B cell (primary cell): Measurements from ENCODE around the gene TNFRSF17. TPM values are rescaled to one million over a fixed set of nuclear protein-coding genes. Genes with fewer than 3 reads are reported as not detected.
A peak's percentile ranks its signal among the peaks of the same experiment; 100 is the strongest.

Experiments
- ATAC-seq: fragments of 200-7000 bp; cut with Tn5 transposase; one replicate; pipeline ENCODE4 v1.10.0; 2021; ENCODE audit warnings: low read depth, mild to moderate bottlenecking, moderate number of reproducible peaks, moderate library complexity
- CTCF ChIA-PET: fragments of 350-600 bp; sonication (Branson Sonifier 250); formaldehyde crosslinking; loops from one replicate; lab custom pipeline; 2021; ENCODE audit warnings: antibody characterized with exemption, inconsistent platforms; lab: Charles Lee
- POLR2A ChIA-PET: fragments of 350-600 bp; sonication (Branson Sonifier 250); formaldehyde crosslinking; loops from one replicate; lab custom pipeline; 2021; ENCODE audit warnings: antibody characterized with exemption; lab: Charles Lee
- DNase-seq: peaks from one replicate; pipeline ENCODE4 v3.0.0; 2013
- H2AFZ ChIP-seq: 2 replicates; pipeline ENCODE4 v1.6.1; 2012; ENCODE audit warnings: mild to moderate bottlenecking, low read depth, low read length; ENCODE audit not compliant: insufficient read depth, poor library complexity, severe bottlenecking
- H3K27ac ChIP-seq, 2 donors: 1 replicate in 1 of 2; 2 replicates in 1 of 2; pipeline ENCODE4 v1.5.1; 2012 to 2013; ENCODE audit warnings: low read length in 2 of 2, mild to moderate bottlenecking in 2 of 2, moderate library complexity in 1 of 2
- H3K27me3 ChIP-seq, 4 experiments: fragments of 200-600 bp in 1 of 4; sonication (generic) in 1 of 4; replicated peaks in 1 of 4; 1 replicate in 2 of 4; 2 replicates in 2 of 4; pipeline versions ENCODE4 v1.6.1 to v1.7.0; 2013 to 2016; ENCODE audit warnings: low read length in 3 of 4, mild to moderate bottlenecking in 2 of 4, mixed read lengths in 1 of 4, moderate library complexity in 1 of 4; ENCODE audit not compliant: insufficient read depth in 4 of 4, control insufficient read depth in 3 of 4; ENCODE audit errors: control extremely low read depth in 1 of 4
- H3K36me3 ChIP-seq, 2 experiments: replicated peaks in 1 of 2; 1 replicate in 1 of 2; 2 replicates in 1 of 2; pipeline versions ENCODE4 v1.6.1 to v1.7.1; 2013; ENCODE audit warnings: low read length in 1 of 2; ENCODE audit not compliant: insufficient read depth in 2 of 2, control insufficient read depth in 1 of 2; ENCODE audit errors: control extremely low read depth in 1 of 2, extremely low read depth in 1 of 2
- H3K4me1 ChIP-seq, 2 donors: fragments of 200-600 bp in 1 of 2; sonication (generic) in 1 of 2; 1 replicate in 1 of 2; 2 replicates in 1 of 2; pipeline versions ENCODE4 v1.5.1 to v1.6.1; 2013 to 2017; ENCODE audit warnings: low read length in 2 of 2; ENCODE audit not compliant: control insufficient read depth in 2 of 2, insufficient read depth in 2 of 2
- H3K4me2 ChIP-seq: replicated peaks from 2 replicates; pipeline ENCODE3; 2012; ENCODE audit warnings: mild to moderate bottlenecking, low read depth, low read length; ENCODE audit not compliant: poor library complexity, severe bottlenecking
- H3K4me3 ChIP-seq, 5 experiments: fragments of 200-600 bp in 1 of 5; sonication (generic) in 1 of 5; 1 replicate in 3 of 5; 2 replicates in 2 of 5; pipeline versions ENCODE4 v1.5.1 to v1.7.0; 2011 to 2016; ENCODE audit warnings: low read length in 4 of 5, mild to moderate bottlenecking in 4 of 5, low read depth in 2 of 5, control low read depth in 1 of 5, moderate library complexity in 1 of 5; ENCODE audit not compliant: insufficient read depth in 1 of 5; ENCODE audit errors: control extremely low read depth in 1 of 5, extremely low read depth in 1 of 5
- H3K79me2 ChIP-seq: fragments of 200-600 bp; sonication (generic); one replicate; pipeline ENCODE4 v1.6.0; 2016; ENCODE audit warnings: low read length; ENCODE audit not compliant: control insufficient read depth, insufficient read depth
- H3K9ac ChIP-seq: fragments of 200-600 bp; sonication (generic); 2 replicates; pipeline ENCODE4 v1.6.1; 2017; ENCODE audit warnings: mild to moderate bottlenecking, low read length, moderate library complexity
- H3K9me3 ChIP-seq, 3 donors: one replicate each; pipeline versions ENCODE4 v1.6.1 to v1.7.1; 2013; ENCODE audit warnings: low read length in 2 of 3; ENCODE audit not compliant: control insufficient read depth in 2 of 3, insufficient read depth in 1 of 3; ENCODE audit errors: control extremely low read depth in 1 of 3
- H4K20me1 ChIP-seq: 2 replicates; pipeline ENCODE4 v1.6.0; 2012; ENCODE audit warnings: mild to moderate bottlenecking, low read length; ENCODE audit not compliant: insufficient read depth, control insufficient read depth, poor library complexity, severe bottlenecking
- H3K27ac Mint-ChIP-seq: one replicate; pipeline ENCODE4 v1.8.0; 2021; ENCODE audit warnings: mixed read lengths
- H3K27me3 Mint-ChIP-seq: one replicate; pipeline ENCODE4 v1.8.0; 2021; ENCODE audit warnings: mixed read lengths
- H3K4me1 Mint-ChIP-seq: one replicate; pipeline ENCODE4 v1.8.0; 2021; ENCODE audit warnings: mixed read lengths
- H3K4me3 Mint-ChIP-seq: one replicate; pipeline ENCODE4 v1.8.0; 2021; ENCODE audit warnings: mixed read lengths
- H3K9me3 Mint-ChIP-seq: one replicate; pipeline ENCODE4 v1.8.0; 2022; ENCODE audit warnings: mixed read lengths; ENCODE audit not compliant: insufficient read depth
- CTCF ChIP-seq: fragments of 200-600 bp; IDR thresholded peaks from one replicate; pipeline ENCODE4 v1.8.0; 2022; ENCODE audit warnings: antibody characterized with exemption, mild to moderate bottlenecking
- EZH2 ChIP-seq: IDR thresholded peaks from 2 replicates; pipeline ENCODE4 v1.6.1; 2012; ENCODE audit warnings: borderline replicate concordance, low read depth, mild to moderate bottlenecking, moderate library complexity, low read length; ENCODE audit not compliant: insufficient read depth, poor library complexity, severe bottlenecking
- WGBS: methylation state at CpG from one replicate; pipeline ENCODE4 v1.1.5; 2013; ENCODE audit warnings: missing lambda C conversion rate; ENCODE audit not compliant: insufficient coverage; 5-methylcytosine and 5-hydroxymethylcytosine counted together
- intact Hi-C: fragments of 100-400 bp; cut with micrococcal nuclease; formaldehyde crosslinking; loops from one replicate; pipeline ENCODE4 v1.10.0; 2022
- polyA plus RNA-seq: library from polyadenylated mRNA; depleted of rRNA; stranded (reverse); fragments of >200 nt; gene quantifications from 2 replicates; pipeline ENCODE4 v1.2.3, GENCODE V29; 2012
- total RNA-seq, 2 donors: library from RNA; stranded (reverse); fragments of 120-200 nt in 1 of 2; gene quantifications; 1 replicate in 1 of 2; 2 replicates in 1 of 2; pipeline versions ENCODE4 v1.2.3 to v1.2.4, GENCODE V29; 2013 to 2022

TNFRSF17 gene
- total and polyA plus RNA-seq, 2 donors (not counting 1 experiment from before 2014, with no cell fraction given) = 4.6 to 16.4 TPM

- Histone ChIP-seq H3K36me3 (peaks cover 4 to 67% of the 10 kb centered on the region in 2 experiments), H4K20me1 (peaks cover 35% of the 10 kb centered on the region), H3K9me3 (no peaks in the 10 kb centered on the region), H3K79me2 (peaks cover 66% of the 10 kb centered on the region), H3K27me3 (no peaks in the 10 kb centered on the region), H3K4me3 (no peak overlapping the region), H3K27ac (peak overlapping the region; percentile 7 to 35), H2AFZ (no peak overlapping the region), H3K9ac (no peak overlapping the region), H3K4me2 (no peak overlapping the region), H3K4me1 (peaks cover 12 to 15% of the 10 kb centered on the region in 2 donors)
- H3K27me3 Mint-ChIP-seq = no peaks in the 10 kb centered on the region
- POLR2A ChIA-PET = no interaction called here
- CTCF ChIA-PET = no interaction called here
- ATAC-seq (no peak), DNase-seq (no peak)
- peaks cover 24% of the 10 kb centered on the region for H3K4me1 Mint-ChIP-seq
- 39% methylated on average over 9 of the region's 11 CpGs for WGBS
- no peak overlapping the region for H3K4me3 Mint-ChIP-seq
- H3K27ac Mint-ChIP-seq = peak overlapping the region; percentile 50
- intact Hi-C loops = no loop called here
- TF ChIP-seq EZH2 (no peak), CTCF (no peak)
- no peaks in the 10 kb centered on the region for H3K9me3 Mint-ChIP-seq
Observed at GRCh38 chr16:12002447-12003006, 37.5 kb downstream of the TNFRSF17 start.

- Mint-ChIP-seq H3K9me3 (no peaks in the 10 kb centered on the region), H3K4me1 (peaks cover 28% of the 10 kb centered on the region), H3K27me3 (no peaks in the 10 kb centered on the region), H3K27ac (peak overlapping the region; percentile 29), H3K4me3 (no peak overlapping the region)
- POLR2A ChIA-PET = no interaction called here
- Histone ChIP-seq H3K27ac (peak overlapping the region in 1 of 2 donors; percentile 59), H3K9ac (no peak overlapping the region), H4K20me1 (no peaks in the 10 kb centered on the region), H3K79me2 (peaks cover 28% of the 10 kb centered on the region), H3K4me1 (peaks cover 23 to 26% of the 10 kb centered on the region in 2 donors), H3K27me3 (no peaks in the 10 kb centered on the region), H3K36me3 (peaks cover 4 to 45% of the 10 kb centered on the region in 2 experiments), H2AFZ (no peak overlapping the region), H3K9me3 (peaks cover 0 to 3% (median 0%) of the 10 kb centered on the region in 3 donors), H3K4me3 (no peak overlapping the region), H3K4me2 (no peak overlapping the region)
- WGBS = no CpG with 5 or more reads among the region's 3 CpGs
- no peak for TF ChIP-seq CTCF
- no peak for TF ChIP-seq EZH2
- intact Hi-C loops = no loop called here
- no peak for DNase-seq
- no peak for ATAC-seq
- CTCF ChIA-PET = no interaction called here
Observed at GRCh38 chr16:12006637-12007036, 41.6 kb downstream of the TNFRSF17 start.
